Loucy (cell line): ENCODE results near the gene UTF1.

Source experiments
- EZH2phosphoT487 ChIP-seq: fragments of 200-600 bp; IDR thresholded peaks from 2 replicates; pipeline ENCODE4 v1.6.1; 2018; ENCODE audit warnings: antibody characterized with exemption, mild to moderate bottlenecking, moderate library complexity, borderline replicate concordance
- TF ChIP-seq, protein P1 (sequence below): fragments of 200-600 bp; sonication (generic); conservative IDR thresholded peaks from 2 replicates; pipeline ENCODE4 v1.5.1; 2014; ENCODE audit warnings: mild to moderate bottlenecking, antibody characterized with exemption, low read length

DNA sequence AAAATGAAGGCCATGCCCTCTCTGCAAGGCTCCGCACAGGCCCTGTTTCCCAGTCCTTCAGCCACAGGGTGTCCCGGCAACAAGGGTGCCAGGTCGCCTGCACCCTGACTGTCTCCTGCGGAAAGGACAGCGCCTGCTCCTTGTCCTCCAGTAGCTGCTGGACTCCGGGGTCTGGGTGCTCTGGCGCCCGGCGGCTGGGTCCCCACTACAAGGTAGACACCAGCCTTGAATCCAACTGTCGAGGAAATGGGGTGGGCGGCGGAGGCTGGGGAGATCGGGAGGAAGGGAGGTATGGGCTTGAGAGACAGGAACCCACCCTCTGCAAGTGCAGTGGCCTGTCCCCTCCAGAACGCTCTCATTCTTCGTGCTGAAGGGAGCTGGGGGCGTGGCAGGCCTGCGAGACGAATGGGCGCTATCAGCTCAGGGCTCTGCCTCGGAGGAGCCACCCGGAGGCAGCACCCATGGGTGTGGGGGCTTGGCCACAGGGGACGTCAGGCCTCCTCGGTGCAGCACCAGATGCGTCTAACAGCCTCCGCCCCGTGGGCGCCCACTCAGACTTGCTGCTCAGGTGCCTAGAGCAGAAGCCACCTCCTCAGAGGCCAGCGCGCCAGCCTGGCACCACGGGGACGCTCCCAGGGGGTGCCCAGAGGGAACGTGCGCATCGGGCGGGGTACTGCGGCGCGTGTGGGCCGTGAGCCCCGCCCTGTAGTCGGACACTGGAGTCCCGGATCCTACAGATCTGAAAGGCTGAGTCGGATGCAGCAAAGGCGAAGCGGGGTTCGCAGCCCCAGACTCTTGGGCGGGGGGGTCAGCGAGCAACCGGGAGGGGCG lies 31.1 kb downstream of the UTF1 start:
- no peak for TF ChIP-seq EZH2phosphoT487
- TF ChIP-seq, protein P1, sequence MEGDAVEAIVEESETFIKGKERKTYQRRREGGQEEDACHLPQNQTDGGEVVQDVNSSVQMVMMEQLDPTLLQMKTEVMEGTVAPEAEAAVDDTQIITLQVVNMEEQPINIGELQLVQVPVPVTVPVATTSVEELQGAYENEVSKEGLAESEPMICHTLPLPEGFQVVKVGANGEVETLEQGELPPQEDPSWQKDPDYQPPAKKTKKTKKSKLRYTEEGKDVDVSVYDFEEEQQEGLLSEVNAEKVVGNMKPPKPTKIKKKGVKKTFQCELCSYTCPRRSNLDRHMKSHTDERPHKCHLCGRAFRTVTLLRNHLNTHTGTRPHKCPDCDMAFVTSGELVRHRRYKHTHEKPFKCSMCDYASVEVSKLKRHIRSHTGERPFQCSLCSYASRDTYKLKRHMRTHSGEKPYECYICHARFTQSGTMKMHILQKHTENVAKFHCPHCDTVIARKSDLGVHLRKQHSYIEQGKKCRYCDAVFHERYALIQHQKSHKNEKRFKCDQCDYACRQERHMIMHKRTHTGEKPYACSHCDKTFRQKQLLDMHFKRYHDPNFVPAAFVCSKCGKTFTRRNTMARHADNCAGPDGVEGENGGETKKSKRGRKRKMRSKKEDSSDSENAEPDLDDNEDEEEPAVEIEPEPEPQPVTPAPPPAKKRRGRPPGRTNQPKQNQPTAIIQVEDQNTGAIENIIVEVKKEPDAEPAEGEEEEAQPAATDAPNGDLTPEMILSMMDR, result no peak
